Panc1 (cell line): ENCODE data around the gene STARD9.

ENCODE experiments used
- POLR2AphosphoS5 ChIP-seq: IDR thresholded peaks from 2 replicates; pipeline ENCODE4 v1.6.1; 2012; ENCODE audit warnings: mild to moderate bottlenecking, low read depth, low read length, moderate library complexity
- SIN3A ChIP-seq: IDR thresholded peaks from 2 replicates; pipeline ENCODE4 v1.6.1; 2012; ENCODE audit warnings: low read depth, mild to moderate bottlenecking, low read length, moderate library complexity, borderline replicate concordance; ENCODE audit not compliant: insufficient read depth
- TCF7L2 ChIP-seq: IDR thresholded peaks from 2 replicates; pipeline ENCODE4 v1.6.1; 2011; ENCODE audit warnings: mild to moderate bottlenecking, low read depth, low read length, inconsistent platforms
- TF ChIP-seq, protein P1 (sequence below): fragments of 450-650 bp; IDR thresholded peaks from 2 replicates; pipeline ENCODE4 v1.5.1; 2017; ENCODE audit warnings: mild to moderate bottlenecking
- TF ChIP-seq, protein P2 (sequence below), 2 experiments: IDR thresholded peaks; 2 replicates each; pipeline ENCODE4 v1.6.1; 2011 to 2012; ENCODE audit warnings: low read depth in 2 of 2, control low read depth in 1 of 2, low read length in 1 of 2, mild to moderate bottlenecking in 1 of 2, moderate library complexity in 1 of 2; ENCODE audit not compliant: insufficient read depth in 1 of 2

DNA sequence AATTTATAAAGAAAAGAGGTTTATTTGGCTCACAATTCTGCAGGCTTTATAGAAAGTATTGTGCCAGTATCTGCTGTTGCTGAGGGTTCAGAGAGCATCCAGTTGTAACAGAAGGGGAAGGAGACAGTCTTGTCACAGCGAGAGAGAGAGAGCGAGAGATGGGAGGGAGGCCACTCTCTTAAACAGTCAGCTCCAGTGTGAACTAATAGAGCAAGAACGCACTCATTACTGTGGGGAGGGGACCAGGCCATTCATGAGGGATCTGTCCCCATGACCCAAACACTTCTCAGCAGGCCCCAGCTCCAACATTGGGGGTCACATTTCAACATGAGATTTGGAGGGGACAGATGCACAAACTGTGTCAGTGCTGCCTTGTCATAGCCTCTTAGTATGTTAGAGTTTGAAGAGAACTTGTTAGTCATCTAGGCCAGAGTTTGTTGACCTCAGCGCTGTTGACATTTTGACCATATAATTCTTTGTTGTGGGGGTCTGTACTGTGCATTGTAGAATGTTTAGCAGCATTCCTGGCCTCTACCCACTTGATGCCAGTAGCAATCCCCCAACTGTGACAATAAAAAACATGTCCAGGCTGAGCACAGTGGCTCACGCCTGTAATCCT is 15.3 kb downstream of the STARD9 start:
- TF ChIP-seq, protein P1, sequence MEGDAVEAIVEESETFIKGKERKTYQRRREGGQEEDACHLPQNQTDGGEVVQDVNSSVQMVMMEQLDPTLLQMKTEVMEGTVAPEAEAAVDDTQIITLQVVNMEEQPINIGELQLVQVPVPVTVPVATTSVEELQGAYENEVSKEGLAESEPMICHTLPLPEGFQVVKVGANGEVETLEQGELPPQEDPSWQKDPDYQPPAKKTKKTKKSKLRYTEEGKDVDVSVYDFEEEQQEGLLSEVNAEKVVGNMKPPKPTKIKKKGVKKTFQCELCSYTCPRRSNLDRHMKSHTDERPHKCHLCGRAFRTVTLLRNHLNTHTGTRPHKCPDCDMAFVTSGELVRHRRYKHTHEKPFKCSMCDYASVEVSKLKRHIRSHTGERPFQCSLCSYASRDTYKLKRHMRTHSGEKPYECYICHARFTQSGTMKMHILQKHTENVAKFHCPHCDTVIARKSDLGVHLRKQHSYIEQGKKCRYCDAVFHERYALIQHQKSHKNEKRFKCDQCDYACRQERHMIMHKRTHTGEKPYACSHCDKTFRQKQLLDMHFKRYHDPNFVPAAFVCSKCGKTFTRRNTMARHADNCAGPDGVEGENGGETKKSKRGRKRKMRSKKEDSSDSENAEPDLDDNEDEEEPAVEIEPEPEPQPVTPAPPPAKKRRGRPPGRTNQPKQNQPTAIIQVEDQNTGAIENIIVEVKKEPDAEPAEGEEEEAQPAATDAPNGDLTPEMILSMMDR: no peak
- TF ChIP-seq POLR2AphosphoS5 (no peak), SIN3A (no peak), TCF7L2 (no peak)
- TF ChIP-seq, protein P2, sequence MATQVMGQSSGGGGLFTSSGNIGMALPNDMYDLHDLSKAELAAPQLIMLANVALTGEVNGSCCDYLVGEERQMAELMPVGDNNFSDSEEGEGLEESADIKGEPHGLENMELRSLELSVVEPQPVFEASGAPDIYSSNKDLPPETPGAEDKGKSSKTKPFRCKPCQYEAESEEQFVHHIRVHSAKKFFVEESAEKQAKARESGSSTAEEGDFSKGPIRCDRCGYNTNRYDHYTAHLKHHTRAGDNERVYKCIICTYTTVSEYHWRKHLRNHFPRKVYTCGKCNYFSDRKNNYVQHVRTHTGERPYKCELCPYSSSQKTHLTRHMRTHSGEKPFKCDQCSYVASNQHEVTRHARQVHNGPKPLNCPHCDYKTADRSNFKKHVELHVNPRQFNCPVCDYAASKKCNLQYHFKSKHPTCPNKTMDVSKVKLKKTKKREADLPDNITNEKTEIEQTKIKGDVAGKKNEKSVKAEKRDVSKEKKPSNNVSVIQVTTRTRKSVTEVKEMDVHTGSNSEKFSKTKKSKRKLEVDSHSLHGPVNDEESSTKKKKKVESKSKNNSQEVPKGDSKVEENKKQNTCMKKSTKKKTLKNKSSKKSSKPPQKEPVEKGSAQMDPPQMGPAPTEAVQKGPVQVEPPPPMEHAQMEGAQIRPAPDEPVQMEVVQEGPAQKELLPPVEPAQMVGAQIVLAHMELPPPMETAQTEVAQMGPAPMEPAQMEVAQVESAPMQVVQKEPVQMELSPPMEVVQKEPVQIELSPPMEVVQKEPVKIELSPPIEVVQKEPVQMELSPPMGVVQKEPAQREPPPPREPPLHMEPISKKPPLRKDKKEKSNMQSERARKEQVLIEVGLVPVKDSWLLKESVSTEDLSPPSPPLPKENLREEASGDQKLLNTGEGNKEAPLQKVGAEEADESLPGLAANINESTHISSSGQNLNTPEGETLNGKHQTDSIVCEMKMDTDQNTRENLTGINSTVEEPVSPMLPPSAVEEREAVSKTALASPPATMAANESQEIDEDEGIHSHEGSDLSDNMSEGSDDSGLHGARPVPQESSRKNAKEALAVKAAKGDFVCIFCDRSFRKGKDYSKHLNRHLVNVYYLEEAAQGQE (IDR thresholded peaks at IDR 0.05; ENCODE audit: insufficient read depth in 1 of 2, low read depth in 2 of 2, low read length in 1 of 2): no peak
